ENCODE measurements around the gene AKT1. TPM values are rescaled to one million over a fixed set of nuclear protein-coding genes. Genes with fewer than 3 reads are reported as not detected.

The AKT1 gene
- total and polyA plus RNA-seq, 2 of the 13 experiments (the other 11 are each of a cell fraction or from before 2014, with no cell fraction given): 96.2 to 116 TPM

DNA sequence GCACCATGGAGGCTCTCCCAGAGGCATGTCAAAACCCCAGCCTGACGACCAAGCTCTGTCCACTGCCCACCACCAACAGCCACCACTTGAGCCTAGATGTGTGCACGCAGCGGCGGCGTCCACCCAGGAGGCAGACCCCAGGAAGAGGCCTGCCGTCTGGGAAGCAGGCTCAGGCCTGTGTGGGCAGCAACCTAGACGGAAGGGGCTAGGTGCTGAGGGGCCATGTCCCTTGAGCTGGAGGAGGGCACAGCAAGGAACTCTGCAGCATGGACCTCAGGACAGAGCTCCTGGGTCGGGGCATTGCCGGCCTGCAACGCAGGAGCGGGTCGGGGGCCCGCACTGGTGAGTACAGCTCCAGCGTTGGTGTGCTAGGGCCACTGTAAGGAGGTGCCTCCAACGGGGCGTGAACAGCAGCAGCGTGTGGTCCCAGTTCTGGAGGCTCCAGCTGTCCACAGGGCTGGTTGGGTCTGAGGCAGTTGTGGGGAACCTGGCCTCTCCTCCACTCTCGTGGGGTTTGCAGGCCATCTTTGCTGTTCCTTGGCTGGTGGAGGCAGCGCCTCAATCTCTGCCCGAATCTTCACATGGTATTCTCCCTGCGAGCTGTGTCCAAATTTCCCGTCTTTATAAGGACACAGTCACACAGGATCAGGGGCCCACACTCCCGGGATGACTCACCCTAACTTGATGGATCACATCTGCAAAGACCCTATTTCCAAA, 25.8 kb upstream of the AKT1 start:
- no peak overlapping the region for H3K27ac ChIP-seq (ENCODE audit: extremely low read length, insufficient read depth, low read length)
- DNase-seq (ENCODE audit: low spot score): no peak
- H3K79me2 ChIP-seq (ENCODE audit: insufficient read depth, low read length): peaks cover 5% of the 10 kb centered on the region
- H3K9ac ChIP-seq (ENCODE audit: insufficient read depth, low read depth, low read length): peak overlapping the region; percentile 60
- peak overlapping the region; percentile 27 to 68 (median 41); a peak in 5 of 6 replicates for H3K4me3 ChIP-seq (replicated peaks in 1 of 3; ENCODE audit: insufficient read depth in 1 of 3, low read depth in 2 of 3, low read length in 3 of 3)
- ChIA-PET POLR2A (interaction anchor here (0.8 to 3.1 kb wide), 6 partner anchors 21 to 155 kb away, joined by 3 to 59 read pairs (median 6); partner anchors contain the start of genes CEP170B, SIVA1 and ZBTB42), CTCF (ENCODE audit: low intra/inter-chr PET ratio, low total read pairs) (interaction anchor here (1.5 kb wide), 1 partner anchor 53 kb away, joined by 15 read pairs; no protein-coding TSS in a partner anchor)
- no peak overlapping the region for H2AFZ ChIP-seq (ENCODE audit: low read length)
- H4K20me1 ChIP-seq (ENCODE audit: insufficient read depth, low read length): no peaks in the 10 kb centered on the region
- peaks cover 42% of the 10 kb centered on the region for H3K4me1 ChIP-seq (ENCODE audit: insufficient read depth, low read length)
- WGBS (ENCODE audit: low lambda C conversion rate): 14% methylated on average over 1 of the region's 23 CpGs
- FAIRE-seq: no peak
- no peaks in the 10 kb centered on the region; a peak in 1 of 5 replicates for H3K36me3 ChIP-seq (replicated peaks in 1 of 2; ENCODE audit: control insufficient read depth in 1 of 2, insufficient read depth in 2 of 2, low read length in 2 of 2)
- in situ Hi-C loops (cut with HindIII; ENCODE audit: extremely low pct_ligation_motif_present, low pct_unique_long_range_greater_than_20kb): loop anchor here (5.0 to 10.0 kb wide), 2 partner anchors 54 to 167 kb away; no protein-coding TSS in a partner anchor
- H3K9me3 ChIP-seq (ENCODE audit: low read length): no peaks in the 10 kb centered on the region
- no TSS peak for BruUV-seq (replicated peaks)
- H3K27me3 ChIP-seq (ENCODE audit: control insufficient read depth in 1 of 2, insufficient read depth in 2 of 2, low read length in 2 of 2): no peaks in the 10 kb centered on the region
- intact Hi-C loops (cut with micrococcal nuclease; ENCODE audit: unreplicated experiment): loop anchor here (2.0 kb wide), 1 partner anchor 25 kb away; no protein-coding TSS in a partner anchor
- ATAC-seq: peak; percentile 58
- peak overlapping the region; percentile 93 for H3K4me2 ChIP-seq (ENCODE audit: low read depth, low read length)
- TF ChIP-seq KAT7 (CRISPR knock-in tag; IDR thresholded peaks at IDR 0.05; ENCODE audit: borderline replicate concordance) (peak; percentile 20; the same call in 1 of the 2 replicates), ZNF30 (CRISPR knock-in tag; IDR thresholded peaks at IDR 0.05) (0 out of 2 replicates have a peak, but pooled peaks have one; percentile 38), FLYWCH1 (CRISPR knock-in tag; IDR thresholded peaks at IDR 0.05) (no peak), SRY (CRISPR knock-in tag; IDR thresholded peaks at IDR 0.05) (no peak), ZNF747 (CRISPR knock-in tag; IDR thresholded peaks at IDR 0.05; ENCODE audit: borderline replicate concordance) (no peak), ZFY (CRISPR knock-in tag; IDR thresholded peaks at IDR 0.05) (peak; percentile 43), ZNF501 (CRISPR knock-in tag; IDR thresholded peaks at IDR 0.05) (0 out of 2 replicates have a peak, but pooled peaks have one; percentile 8), ZNF225 (CRISPR knock-in tag; IDR thresholded peaks at IDR 0.05) (no peak), FOSL2 (CRISPR knock-in tag; IDR thresholded peaks at IDR 0.05) (peak; percentile 38; the same call in 1 of the 2 replicates), ZFX (CRISPR knock-in tag; IDR thresholded peaks at IDR 0.05; ENCODE audit: low read depth) (peak; percentile 71), PITX1 (CRISPR knock-in tag; IDR thresholded peaks at IDR 0.05) (0 out of 2 replicates have a peak, but pooled peaks have one; percentile 20), HES4 (CRISPR knock-in tag; IDR thresholded peaks at IDR 0.05; ENCODE audit: borderline replicate concordance) (peak; percentile 70; the same call in 1 of the 2 replicates), ZNF251 (CRISPR knock-in tag; IDR thresholded peaks at IDR 0.05) (no peak), AGO2 (optimal IDR thresholded peaks at IDR 0.05; ENCODE audit: low read depth, low read length) (peak; percentile 35), ZNF292 (CRISPR knock-in tag; IDR thresholded peaks at IDR 0.05; ENCODE audit: borderline replicate concordance, low read depth) (0 out of 2 replicates have a peak, but pooled peaks have one; percentile 26)
- TF ChIP-seq, protein P1, sequence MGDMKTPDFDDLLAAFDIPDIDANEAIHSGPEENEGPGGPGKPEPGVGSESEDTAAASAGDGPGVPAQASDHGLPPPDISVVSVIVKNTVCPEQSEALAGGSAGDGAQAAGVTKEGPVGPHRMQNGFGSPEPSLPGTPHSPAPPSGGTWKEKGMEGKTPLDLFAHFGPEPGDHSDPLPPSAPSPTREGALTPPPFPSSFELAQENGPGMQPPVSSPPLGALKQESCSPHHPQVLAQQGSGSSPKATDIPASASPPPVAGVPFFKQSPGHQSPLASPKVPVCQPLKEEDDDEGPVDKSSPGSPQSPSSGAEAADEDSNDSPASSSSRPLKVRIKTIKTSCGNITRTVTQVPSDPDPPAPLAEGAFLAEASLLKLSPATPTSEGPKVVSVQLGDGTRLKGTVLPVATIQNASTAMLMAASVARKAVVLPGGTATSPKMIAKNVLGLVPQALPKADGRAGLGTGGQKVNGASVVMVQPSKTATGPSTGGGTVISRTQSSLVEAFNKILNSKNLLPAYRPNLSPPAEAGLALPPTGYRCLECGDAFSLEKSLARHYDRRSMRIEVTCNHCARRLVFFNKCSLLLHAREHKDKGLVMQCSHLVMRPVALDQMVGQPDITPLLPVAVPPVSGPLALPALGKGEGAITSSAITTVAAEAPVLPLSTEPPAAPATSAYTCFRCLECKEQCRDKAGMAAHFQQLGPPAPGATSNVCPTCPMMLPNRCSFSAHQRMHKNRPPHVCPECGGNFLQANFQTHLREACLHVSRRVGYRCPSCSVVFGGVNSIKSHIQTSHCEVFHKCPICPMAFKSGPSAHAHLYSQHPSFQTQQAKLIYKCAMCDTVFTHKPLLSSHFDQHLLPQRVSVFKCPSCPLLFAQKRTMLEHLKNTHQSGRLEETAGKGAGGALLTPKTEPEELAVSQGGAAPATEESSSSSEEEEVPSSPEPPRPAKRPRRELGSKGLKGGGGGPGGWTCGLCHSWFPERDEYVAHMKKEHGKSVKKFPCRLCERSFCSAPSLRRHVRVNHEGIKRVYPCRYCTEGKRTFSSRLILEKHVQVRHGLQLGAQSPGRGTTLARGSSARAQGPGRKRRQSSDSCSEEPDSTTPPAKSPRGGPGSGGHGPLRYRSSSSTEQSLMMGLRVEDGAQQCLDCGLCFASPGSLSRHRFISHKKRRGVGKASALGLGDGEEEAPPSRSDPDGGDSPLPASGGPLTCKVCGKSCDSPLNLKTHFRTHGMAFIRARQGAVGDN (CRISPR knock-in tag; IDR thresholded peaks at IDR 0.05): peak; percentile 67
- TF ChIP-seq, protein P2, sequence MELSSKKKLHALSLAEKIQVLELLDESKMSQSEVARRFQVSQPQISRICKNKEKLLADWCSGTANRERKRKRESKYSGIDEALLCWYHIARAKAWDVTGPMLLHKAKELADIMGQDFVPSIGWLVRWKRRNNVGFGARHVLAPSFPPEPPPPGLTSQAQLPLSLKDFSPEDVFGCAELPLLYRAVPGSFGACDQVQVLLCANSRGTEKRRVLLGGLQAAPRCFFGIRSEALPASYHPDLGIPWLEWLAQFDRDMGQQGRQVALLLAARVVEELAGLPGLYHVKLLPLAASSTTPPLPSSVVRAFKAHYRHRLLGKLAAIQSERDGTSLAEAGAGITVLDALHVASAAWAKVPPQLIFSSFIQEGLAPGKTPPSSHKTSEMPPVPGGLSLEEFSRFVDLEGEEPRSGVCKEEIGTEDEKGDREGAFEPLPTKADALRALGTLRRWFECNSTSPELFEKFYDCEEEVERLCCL (CRISPR knock-in tag; IDR thresholded peaks at IDR 0.05; ENCODE audit: borderline replicate concordance): 0 out of 2 replicates have a peak, but pooled peaks have one; percentile 14
